Measurements from ENCODE around the gene CENPS. TPM values are rescaled to one million over a fixed set of nuclear protein-coding genes. Genes with fewer than 3 reads are reported as not detected.
A peak's percentile ranks its signal among the peaks of the same experiment; 100 is the strongest.
"Not testable (repeated sequence)": the region's sequence is repeated elsewhere in the genome, so short reads cannot be mapped to it uniquely, and the experiment has no call there.

CENPS gene
- total and polyA plus RNA-seq, 9 of the 15 experiments (the other 6 are each of a cell fraction or from before 2014, with no cell fraction given): 10.2 to 36.0 (median 26.0) TPM

DNA sequence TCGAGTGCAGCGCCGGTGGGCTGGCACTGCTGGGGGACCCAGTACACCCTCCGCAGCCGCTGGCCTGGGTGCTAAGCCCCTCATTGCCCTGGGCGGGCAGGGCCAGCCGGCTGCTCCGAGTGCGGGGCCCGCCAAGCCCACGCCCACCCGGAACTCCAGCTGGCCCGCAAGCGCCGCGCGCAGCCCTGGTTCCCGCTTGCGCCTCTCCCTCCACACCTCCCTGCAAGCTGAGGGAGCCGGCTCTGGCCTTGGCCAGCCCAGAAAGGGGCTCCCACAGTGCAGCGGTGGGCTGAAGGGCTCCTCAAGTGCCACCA, 3.7 kb upstream of the CENPS start:
- H3K4me3 ChIP-seq; ATAC-seq; H3K27ac ChIP-seq (ENCODE audit: extremely low read depth, low read depth, low read length); H3K9me1 ChIP-seq (ENCODE audit: control insufficient read depth, insufficient read depth, low read length); H3K9ac ChIP-seq (ENCODE audit: insufficient read depth in 1 of 2, low read depth in 2 of 2, low read length in 2 of 2); H3K9me3 ChIP-seq (replicated peaks; ENCODE audit: control insufficient read depth, insufficient read depth, low read depth, low read length); H3K4me2 ChIP-seq (ENCODE audit: insufficient read depth, low read length); H3K27me3 ChIP-seq (ENCODE audit: control insufficient read depth in 2 of 2, insufficient read depth in 2 of 2, low read length in 2 of 2); FAIRE-seq; H3K36me3 ChIP-seq (ENCODE audit: control insufficient read depth, insufficient read depth, low read length); BruUV-seq (replicated peaks); H2AFZ ChIP-seq (ENCODE audit: low read depth, low read length); POLR2A ChIA-PET; DNase-seq (ENCODE audit: extremely low read depth in 1 of 4, low spot score in 3 of 4); H4K20me1 ChIP-seq (replicated peaks; ENCODE audit: control insufficient read depth, insufficient read depth, low read length): not testable (repeated sequence)
- in situ Hi-C loops (cut with MboI): loop anchor here (5.0 kb wide), 1 partner anchor 554 kb away; no protein-coding TSS in a partner anchor
- Histone ChIP-seq H3K4me1 (replicated peaks in 1 of 2; ENCODE audit: control insufficient read depth in 2 of 2, insufficient read depth in 2 of 2, low read length in 2 of 2) (peaks cover 9 to 22% of the 10 kb centered on the region in 2 experiments; a peak in 4 of 5 replicates), H3K79me2 (ENCODE audit: control insufficient read depth, insufficient read depth, low read length) (peaks cover 12% of the 10 kb centered on the region; the same call in 2 of the 3 replicates)
- peak; percentile 81 for TF ChIP-seq ZBTB33 (CRISPR knock-in tag; IDR thresholded peaks at IDR 0.05)
- WGBS (ENCODE audit: insufficient coverage, low coverage, missing lambda C conversion rate): 91% methylated on average over 13 of the region's 21 CpGs
- CTCF ChIA-PET (ENCODE audit: low intra/inter-chr PET ratio): interaction anchor here (0.9 kb wide), 1 partner anchor 217 kb away, joined by 3 read pairs; no protein-coding TSS in a partner anchor
- intact Hi-C loops (cut with micrococcal nuclease): loop anchor here (5.0 to 10.0 kb wide), 2 partner anchors 214 to 392 kb away; partner anchors contain the start of genes KIF1B and UBE4B

- ChIA-PET POLR2A (interaction anchor here (1.0 to 2.3 kb wide), 2 partner anchors 14 to 52 kb away, joined by 4 to 11 read pairs; no protein-coding TSS in a partner anchor), CTCF (ENCODE audit: low intra/inter-chr PET ratio) (interaction anchor here (0.9 to 5.7 kb wide), 7 partner anchors 41 to 554 kb away, joined by 4 to 95 read pairs (median 4); partner anchors contain the start of gene KIF1B)
- intact Hi-C loops (cut with micrococcal nuclease) (loop anchor here (1.0 to 10.0 kb wide), 8 partner anchors 52 to 645 kb away; partner anchors contain the start of genes KIF1B, LZIC, NMNAT1 and UBE4B), in situ Hi-C loops (cut with MboI) (loop anchor here (5.0 kb wide), 1 partner anchor 557 kb away; no protein-coding TSS in a partner anchor)
- Histone ChIP-seq H3K9me1 (ENCODE audit: control insufficient read depth, insufficient read depth, low read length) (peaks cover 3% of the 10 kb centered on the region), H3K27ac (ENCODE audit: extremely low read depth, low read depth, low read length) (no peak overlapping the region), H3K79me2 (ENCODE audit: control insufficient read depth, insufficient read depth, low read length) (peaks cover 12% of the 10 kb centered on the region; the same call in 2 of the 3 replicates), H3K4me2 (ENCODE audit: insufficient read depth, low read length) (no peak overlapping the region), H3K27me3 (ENCODE audit: control insufficient read depth in 2 of 2, insufficient read depth in 2 of 2, low read length in 2 of 2) (no peaks in the 10 kb centered on the region), H3K4me3 (no peak overlapping the region), H3K9me3 (replicated peaks; ENCODE audit: control insufficient read depth, insufficient read depth, low read depth, low read length) (no peaks in the 10 kb centered on the region), H3K4me1 (replicated peaks in 1 of 2; ENCODE audit: control insufficient read depth in 2 of 2, insufficient read depth in 2 of 2, low read length in 2 of 2) (peaks cover 9 to 22% of the 10 kb centered on the region in 2 experiments; a peak in 4 of 5 replicates), H2AFZ (ENCODE audit: low read depth, low read length) (no peak overlapping the region), H3K9ac (ENCODE audit: insufficient read depth in 1 of 2, low read depth in 2 of 2, low read length in 2 of 2) (peak overlapping the region in 1 of 2 experiments; percentile 67; a peak in 2 of 4 replicates), H3K36me3 (ENCODE audit: control insufficient read depth, insufficient read depth, low read length) (no peaks in the 10 kb centered on the region), H4K20me1 (replicated peaks; ENCODE audit: control insufficient read depth, insufficient read depth, low read length) (no peaks in the 10 kb centered on the region)
- WGBS (ENCODE audit: insufficient coverage, low coverage, missing lambda C conversion rate): 51% methylated on average over 5 of the region's 5 CpGs
- DNase-seq (ENCODE audit: extremely low read depth in 1 of 4, low spot score in 3 of 4) (no peak), ATAC-seq (no peak), FAIRE-seq (no peak)
- no TSS peak for BruUV-seq (replicated peaks)
- no peak for TF ChIP-seq JUND (IDR thresholded peaks at IDR 0.05; ENCODE audit: borderline replicate concordance, low read depth, low read length)
- TF ChIP-seq JUND (tag; IDR thresholded peaks at IDR 0.05; ENCODE audit: borderline replicate concordance, low read depth, low read length): no peak
- no peak for TF ChIP-seq E2F3 (CRISPR knock-in tag; IDR thresholded peaks at IDR 0.05)
- no peak for TF ChIP-seq PURB (CRISPR knock-in tag; IDR thresholded peaks at IDR 0.05; ENCODE audit: low read depth)
Measured at GRCh38 chr1:10428984-10429383, 1.2 kb upstream of the CENPS start.

Data from K562 (cell line).